Tibial artery (tissue), 4 donors: Measurements from ENCODE around the gene PTPRD.

Experiments
- DNase-seq, 2 donors: peaks; one replicate each; pipeline ENCODE4 v3.0.0-alpha.2; 2019
- H3K27ac ChIP-seq, 2 donors: fragments of 200-600 bp; sonication (generic) in 1 of 2; 1 replicate in 1 of 2; 2 replicates in 1 of 2; pipeline ENCODE4 v1.5.1; 2018 to 2019; ENCODE audit warnings: mild to moderate bottlenecking in 1 of 2
- H3K27me3 ChIP-seq, 2 donors: fragments of 200-600 bp; sonication (generic) in 1 of 2; one replicate each; pipeline versions ENCODE4 v1.5.1 to v1.6.0; 2016 to 2019
- H3K36me3 ChIP-seq, 3 donors: fragments of 200-600 bp; sonication (generic) in 2 of 3; one replicate each; pipeline ENCODE4 v1.5.1; 2016 to 2019; ENCODE audit warnings: mild to moderate bottlenecking in 2 of 3
- H3K4me1 ChIP-seq, 4 donors: fragments of 200-600 bp; sonication (generic) in 2 of 4; 1 replicate in 3 of 4; 2 replicates in 1 of 4; pipeline ENCODE4 v1.5.1; 2016 to 2019
- H3K4me3 ChIP-seq, 2 donors: fragments of 200-600 bp; sonication (generic) in 1 of 2; 1 replicate in 1 of 2; 2 replicates in 1 of 2; pipeline ENCODE4 v1.5.1; 2018 to 2019; ENCODE audit warnings: mild to moderate bottlenecking in 2 of 2
- H3K9me3 ChIP-seq, 3 donors: fragments of 200-600 bp; sonication (generic) in 1 of 3; one replicate each; pipeline ENCODE4 v1.5.1; 2016 to 2019
- intact Hi-C: fragments of 100-400 bp; cut with DNase I; formaldehyde crosslinking; loops from one replicate; pipeline ENCODE4 v1.15.0; 2023; ENCODE audit warnings: low total_unique reads
- TF ChIP-seq, protein P1 (sequence below), 2 experiments: fragments of 200-600 bp in 1 of 2; fragments of 450-650 bp in 1 of 2; IDR thresholded peaks; one replicate each; pipeline ENCODE4 v1.5.1; 2017 to 2019; ENCODE audit warnings: antibody characterized with exemption in 2 of 2, mild to moderate bottlenecking in 1 of 2, moderate library complexity in 1 of 2

Gene PTPRD

DNA sequence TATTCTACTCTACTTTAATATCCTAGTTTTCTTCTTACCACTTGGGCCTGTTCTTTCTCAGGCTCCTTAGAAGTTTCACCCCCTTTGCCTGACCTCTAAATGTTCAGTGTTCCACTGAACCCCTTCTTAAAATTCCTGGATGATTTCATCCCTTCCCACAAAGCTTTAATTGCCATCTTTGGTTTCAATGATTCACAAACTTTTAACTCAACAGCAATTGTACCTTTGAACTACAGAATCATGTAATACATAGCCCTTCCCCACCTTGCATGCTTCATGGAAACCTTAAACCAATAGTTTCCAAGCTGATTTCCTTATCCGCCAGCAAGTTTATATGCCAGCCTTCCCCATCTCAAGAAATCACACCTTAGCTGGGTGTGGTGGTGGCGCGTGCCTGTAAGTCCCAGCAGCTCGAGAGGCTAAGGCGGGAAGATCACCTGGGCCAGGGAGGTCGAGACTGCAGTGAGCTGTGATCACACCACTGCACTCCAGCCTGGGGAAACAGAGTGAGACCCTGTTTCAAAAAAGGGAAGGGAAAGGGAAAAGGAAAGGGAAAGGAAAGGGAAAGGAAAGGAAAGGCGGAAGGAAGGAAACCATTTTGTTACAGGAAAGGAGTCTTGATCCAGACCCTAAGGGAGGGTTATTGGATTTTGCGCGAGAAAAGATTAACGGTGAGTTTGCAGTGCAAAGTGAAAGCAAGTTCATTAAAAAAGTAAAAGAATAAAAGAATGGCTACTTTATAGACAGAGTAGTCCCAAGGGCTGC is 1789.5 kb downstream of the PTPRD start:
- TF ChIP-seq, protein P1, sequence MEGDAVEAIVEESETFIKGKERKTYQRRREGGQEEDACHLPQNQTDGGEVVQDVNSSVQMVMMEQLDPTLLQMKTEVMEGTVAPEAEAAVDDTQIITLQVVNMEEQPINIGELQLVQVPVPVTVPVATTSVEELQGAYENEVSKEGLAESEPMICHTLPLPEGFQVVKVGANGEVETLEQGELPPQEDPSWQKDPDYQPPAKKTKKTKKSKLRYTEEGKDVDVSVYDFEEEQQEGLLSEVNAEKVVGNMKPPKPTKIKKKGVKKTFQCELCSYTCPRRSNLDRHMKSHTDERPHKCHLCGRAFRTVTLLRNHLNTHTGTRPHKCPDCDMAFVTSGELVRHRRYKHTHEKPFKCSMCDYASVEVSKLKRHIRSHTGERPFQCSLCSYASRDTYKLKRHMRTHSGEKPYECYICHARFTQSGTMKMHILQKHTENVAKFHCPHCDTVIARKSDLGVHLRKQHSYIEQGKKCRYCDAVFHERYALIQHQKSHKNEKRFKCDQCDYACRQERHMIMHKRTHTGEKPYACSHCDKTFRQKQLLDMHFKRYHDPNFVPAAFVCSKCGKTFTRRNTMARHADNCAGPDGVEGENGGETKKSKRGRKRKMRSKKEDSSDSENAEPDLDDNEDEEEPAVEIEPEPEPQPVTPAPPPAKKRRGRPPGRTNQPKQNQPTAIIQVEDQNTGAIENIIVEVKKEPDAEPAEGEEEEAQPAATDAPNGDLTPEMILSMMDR (IDR thresholded peaks at IDR 0.05): no peak
- peaks cover 0 to 15% (median 0%) of the 10 kb centered on the region in 4 donors for H3K4me1 ChIP-seq
- H3K9me3 ChIP-seq: no peaks in the 10 kb centered on the region
- no peak for DNase-seq
- intact Hi-C loops: no loop called here
- H3K36me3 ChIP-seq: no peaks in the 10 kb centered on the region
- H3K27me3 ChIP-seq: no peaks in the 10 kb centered on the region
- H3K4me3 ChIP-seq: no peak overlapping the region
- no peak overlapping the region for H3K27ac ChIP-seq

DNA sequence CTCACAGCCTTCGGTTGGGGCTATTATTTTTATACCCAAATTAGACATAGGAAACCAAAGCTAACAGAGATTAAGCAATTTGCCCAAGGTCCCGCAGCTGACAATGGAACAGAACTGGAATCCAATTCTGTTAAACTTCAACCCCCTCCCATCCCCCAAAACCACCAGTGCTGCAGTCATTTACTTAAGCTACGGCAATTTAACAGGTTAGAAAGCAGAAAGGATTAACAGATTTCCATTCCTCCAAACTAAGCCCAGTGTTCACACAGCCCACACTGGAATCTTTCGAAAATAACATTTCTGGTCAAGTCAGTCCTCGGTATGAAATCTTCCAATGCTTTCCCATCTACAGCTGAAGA is 1790.2 kb downstream of the PTPRD start:
- Histone ChIP-seq H3K4me1 (peaks cover 0 to 15% (median 0%) of the 10 kb centered on the region in 4 donors), H3K4me3 (no peak overlapping the region), H3K27me3 (no peaks in the 10 kb centered on the region), H3K9me3 (no peaks in the 10 kb centered on the region), H3K27ac (no peak overlapping the region), H3K36me3 (no peaks in the 10 kb centered on the region)
- no peak for DNase-seq
- intact Hi-C loops: no loop called here
- TF ChIP-seq, protein P1 (IDR thresholded peaks at IDR 0.05): no peak

DNA sequence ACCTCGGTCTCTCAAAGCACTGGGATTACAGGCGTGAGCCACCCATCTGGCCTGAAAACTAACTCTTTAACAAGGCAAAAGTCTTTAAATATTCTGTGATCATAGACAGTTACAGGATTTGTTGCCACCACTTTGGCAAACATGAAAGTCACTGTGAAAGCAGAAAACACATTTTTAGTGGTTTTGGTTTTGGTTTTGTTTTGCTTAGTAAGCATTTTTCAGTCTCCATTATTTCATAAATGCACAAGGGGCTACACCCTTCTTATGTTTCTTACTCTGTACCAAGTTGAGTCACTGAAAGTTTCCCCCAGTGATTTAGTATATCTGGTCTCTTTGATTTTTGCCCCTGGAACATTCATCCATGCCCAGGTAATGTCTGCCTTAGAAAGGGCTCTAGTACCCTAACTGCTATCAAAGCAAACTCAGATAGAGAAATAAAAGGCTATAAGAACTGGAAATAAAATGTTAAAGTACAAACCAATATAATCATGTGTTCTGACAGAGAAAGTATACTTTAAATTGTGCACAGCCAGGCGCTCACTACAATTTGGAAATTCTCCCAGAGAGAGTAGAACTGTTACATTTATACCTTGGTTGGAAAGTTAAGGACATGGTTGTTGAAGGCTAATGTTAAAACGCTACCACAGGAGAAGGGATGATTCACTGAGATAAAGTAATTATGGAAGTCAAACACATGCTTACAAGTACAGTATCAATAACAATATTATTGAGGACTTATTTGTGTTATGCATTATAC is 1790.7 kb downstream of the PTPRD start:
- H3K4me1 ChIP-seq: peaks cover 0 to 15% (median 0%) of the 10 kb centered on the region in 4 donors
- H3K36me3 ChIP-seq: no peaks in the 10 kb centered on the region
- no peaks in the 10 kb centered on the region for H3K27me3 ChIP-seq
- no peaks in the 10 kb centered on the region for H3K9me3 ChIP-seq
- DNase-seq: no peak
- TF ChIP-seq, protein P1 (IDR thresholded peaks at IDR 0.05): no peak
- H3K27ac ChIP-seq: no peak overlapping the region
- intact Hi-C loops: no loop called here
- H3K4me3 ChIP-seq: no peak overlapping the region

DNA sequence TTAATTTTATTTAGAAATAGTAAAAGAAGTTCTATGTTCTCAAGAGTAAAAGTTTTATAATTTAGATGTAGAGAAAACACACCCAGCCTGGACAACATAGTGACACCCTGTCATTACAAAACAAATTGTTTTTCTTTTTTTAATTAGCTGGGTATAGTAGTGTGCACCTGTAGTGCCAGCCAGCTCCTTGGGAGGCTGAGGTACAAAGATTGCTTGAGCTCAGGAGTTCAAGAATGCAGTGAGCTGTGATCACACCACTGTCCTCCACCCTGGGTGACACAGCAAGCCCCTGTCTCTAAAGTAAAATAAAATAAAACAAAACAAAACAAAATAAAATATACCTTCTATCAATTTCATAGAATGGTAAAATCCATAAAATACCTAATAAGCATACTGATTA is 1795.5 kb downstream of the PTPRD start:
- Histone ChIP-seq H3K36me3 (no peaks in the 10 kb centered on the region), H3K9me3 (no peaks in the 10 kb centered on the region), H3K4me1 (no peaks in the 10 kb centered on the region), H3K27me3 (no peaks in the 10 kb centered on the region), H3K4me3 (no peak overlapping the region), H3K27ac (no peak overlapping the region)
- intact Hi-C loops: no loop called here
- TF ChIP-seq, protein P1 (IDR thresholded peaks at IDR 0.05): no peak
- no peak for DNase-seq

DNA sequence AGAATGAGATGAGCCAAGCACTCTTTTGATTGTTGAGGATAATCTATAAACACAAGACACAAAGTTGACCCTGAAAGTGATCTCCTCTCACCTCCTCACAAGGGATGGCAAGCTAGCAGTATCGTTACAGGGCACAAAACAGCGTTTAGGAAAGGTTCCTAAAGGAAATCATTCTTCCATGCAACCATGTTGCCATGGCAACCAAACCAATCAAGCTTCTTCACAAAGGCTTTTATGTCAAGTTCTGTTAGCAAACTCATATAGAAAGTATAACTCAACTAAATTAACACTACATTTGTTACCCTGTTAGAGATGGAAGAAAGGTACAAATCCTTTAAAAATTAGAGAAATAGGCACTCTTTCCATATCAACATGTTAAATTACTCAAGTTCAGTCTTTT is 1796.4 kb downstream of the PTPRD start:
- no peak overlapping the region for H3K27ac ChIP-seq

More for the DNA sequence above, 1796.4 kb downstream of the PTPRD start:
- Histone ChIP-seq H3K9me3 (no peaks in the 10 kb centered on the region), H3K36me3 (no peaks in the 10 kb centered on the region), H3K4me1 (no peaks in the 10 kb centered on the region), H3K4me3 (no peak overlapping the region), H3K27me3 (no peaks in the 10 kb centered on the region)
- intact Hi-C loops: no loop called here
- TF ChIP-seq, protein P1 (IDR thresholded peaks at IDR 0.05): no peak
- DNase-seq: no peak
